Frontal cortex (tissue), 4 donors: ENCODE data around the gene MICALL1. TPM values are rescaled to one million over a fixed set of nuclear protein-coding genes. Genes with fewer than 3 reads are reported as not detected.
"Not testable (repeated sequence)": the region's sequence is repeated elsewhere in the genome, so short reads cannot be mapped to it uniquely, and the experiment has no call there.

Experiments
- DNase-seq, 2 donors: peaks; one replicate each; pipeline ENCODE4 v3.0.0; 2012; ENCODE audit warnings: low spot score in 2 of 2
- FAIRE-seq: peaks from 2 replicates; lab custom pipeline; 2012; peaks lifted over from hg19 to GRCh38; lab: Jason Lieb, UNC
- total RNA-seq: library from RNA; depleted of rRNA; stranded (reverse); fragments of >200 nt; gene quantifications from one replicate; pipeline ENCODE4 v1.2.3, GENCODE V29; 2014
- donor health status: control.
- donor health status: control.
- donor health status: control.

The MICALL1 gene
- total RNA-seq, 1 donor from 2014 or later, result 25.7 TPM

DNA sequence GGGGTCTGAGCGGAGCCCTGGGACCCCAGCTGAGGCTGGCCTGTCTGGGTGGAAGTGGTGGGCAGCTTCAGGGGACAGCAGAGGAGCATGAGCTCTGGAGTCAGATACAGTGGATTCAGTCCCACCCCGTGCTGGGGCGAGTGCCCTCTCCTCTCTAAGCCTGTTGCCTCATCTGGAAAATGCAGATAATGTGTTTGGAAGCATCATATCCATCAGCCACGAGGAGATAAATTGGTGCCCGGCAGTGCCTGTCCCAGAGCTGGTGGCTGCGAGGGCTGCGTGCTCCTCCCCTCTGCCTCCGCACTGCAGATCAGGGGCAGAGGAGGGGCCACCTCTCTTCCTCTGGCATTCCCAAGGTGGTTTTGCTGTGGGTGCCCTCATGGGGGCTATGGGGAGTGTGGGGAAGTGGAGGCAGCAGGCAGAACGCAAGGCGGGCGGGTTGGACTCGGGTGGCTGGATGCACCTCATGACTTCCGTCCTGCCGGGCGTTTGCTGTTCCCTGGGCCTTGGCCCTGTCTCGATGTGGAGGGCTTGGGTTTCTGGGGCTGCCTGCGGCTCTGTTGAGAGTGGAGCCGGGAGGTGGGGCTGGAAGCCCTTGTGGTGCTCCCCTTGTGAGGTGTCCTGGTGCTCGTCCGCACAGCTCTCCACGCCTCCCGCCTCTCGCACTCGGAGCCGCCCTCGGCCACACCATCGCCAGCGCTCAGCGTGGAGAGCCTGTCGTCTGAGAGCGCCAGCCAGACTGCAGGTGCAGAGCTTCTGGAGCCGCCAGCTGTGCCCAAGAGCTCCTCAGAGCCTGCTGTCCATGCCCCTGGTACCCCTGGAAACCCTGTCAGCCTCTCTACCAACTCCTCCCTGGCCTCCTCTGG lies 20.9 kb downstream of the MICALL1 start:
- no peak for DNase-seq
- FAIRE-seq, result no peak

DNA sequence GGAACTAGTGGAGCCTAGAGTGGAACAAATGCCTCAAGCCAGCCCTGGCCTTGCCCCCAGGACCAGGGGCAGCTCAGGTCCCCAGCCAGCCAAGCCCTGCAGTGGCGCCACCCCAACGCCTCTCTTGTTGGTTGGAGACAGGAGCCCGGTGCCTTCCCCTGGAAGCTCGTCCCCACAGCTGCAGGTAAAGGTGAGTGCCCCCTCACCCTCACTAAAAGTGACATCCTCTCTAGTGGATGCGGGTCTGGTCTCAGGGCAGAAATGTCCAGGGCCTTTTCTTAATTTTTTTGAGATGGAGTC lies 21.5 kb downstream of the MICALL1 start:
- DNase-seq (no peak), FAIRE-seq (no peak)

DNA sequence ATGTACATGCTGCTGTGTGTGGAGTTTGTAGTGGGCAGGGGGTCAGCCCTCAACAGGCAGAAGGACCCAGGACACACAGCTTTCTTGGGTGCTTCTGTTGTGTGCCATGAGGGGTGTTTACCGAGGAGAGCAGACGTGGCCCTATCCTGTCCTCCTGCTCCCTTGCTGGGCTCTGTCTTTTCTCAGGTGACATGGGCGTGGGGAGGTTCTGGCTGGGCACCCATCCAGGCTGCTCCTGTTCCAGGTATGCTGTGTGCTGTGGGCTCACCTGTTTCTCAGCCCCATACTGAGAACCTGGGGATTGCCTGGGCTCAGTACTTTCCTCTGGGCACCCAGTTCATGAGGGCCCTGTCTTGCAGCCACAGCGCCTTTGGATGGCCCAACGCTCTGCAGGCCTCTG lies 23.3 kb downstream of the MICALL1 start:
- DNase-seq (no peak), FAIRE-seq (no peak)

DNA sequence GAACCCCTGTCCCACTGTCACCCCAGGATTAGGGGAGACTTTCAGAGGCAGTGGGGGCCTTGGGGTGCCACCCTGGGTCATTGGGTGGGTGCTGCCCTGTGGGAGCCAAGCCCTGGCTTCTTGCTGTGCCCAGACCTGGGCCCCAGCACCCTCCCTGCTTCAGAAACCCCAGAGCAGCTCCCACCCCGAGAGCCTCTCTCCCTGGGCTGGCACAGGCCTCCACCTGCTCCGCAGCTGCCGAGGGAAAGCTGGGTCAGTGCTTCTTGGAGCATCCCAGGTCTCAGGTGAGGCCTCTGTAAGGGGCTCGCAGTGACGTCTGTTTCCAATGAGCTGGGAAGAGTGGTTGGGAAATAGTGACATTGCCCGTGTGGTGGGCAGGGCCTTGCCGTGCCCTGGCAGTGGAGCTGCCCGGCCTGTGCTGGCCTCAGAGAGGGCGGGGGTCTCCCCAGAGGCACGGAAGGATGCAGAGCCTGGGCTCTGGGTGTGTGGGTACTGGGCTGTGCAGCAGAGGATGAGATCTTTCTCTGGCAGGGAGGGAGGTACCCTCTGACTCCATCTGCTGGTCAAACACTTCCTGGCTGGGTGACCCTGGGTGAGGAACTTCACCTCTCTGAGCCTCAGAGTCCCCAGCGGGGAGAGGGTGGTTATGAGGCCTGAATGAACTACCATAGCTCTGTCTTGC lies 24.3 kb downstream of the MICALL1 start:
- DNase-seq (peak; percentile 67 to 70), FAIRE-seq (no peak)

DNA sequence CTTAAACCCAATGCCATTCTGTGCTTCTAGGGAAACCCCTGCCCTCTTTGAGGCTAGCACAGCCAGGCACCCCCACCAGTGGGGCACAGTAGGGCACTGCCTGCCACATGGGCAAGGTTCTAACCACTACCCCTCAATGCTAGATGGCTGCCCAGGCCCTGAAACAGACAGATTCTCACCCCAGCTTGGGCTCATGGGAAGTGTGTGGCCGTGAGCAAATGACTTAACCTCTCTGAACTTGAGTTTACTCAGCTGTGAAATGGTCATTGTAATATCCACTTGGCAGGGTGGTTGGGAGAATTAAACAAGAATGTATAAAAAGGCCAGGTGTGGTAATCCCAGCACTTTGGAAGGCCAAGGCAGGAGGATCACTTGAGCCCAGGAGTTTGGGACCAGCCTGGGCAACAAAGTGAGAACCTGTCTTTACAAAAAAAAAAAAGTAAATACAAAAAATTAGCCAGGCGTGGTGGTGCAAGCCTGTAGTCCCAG lies 24.9 kb downstream of the MICALL1 start:
- DNase-seq, result no peak
- no peak for FAIRE-seq

DNA sequence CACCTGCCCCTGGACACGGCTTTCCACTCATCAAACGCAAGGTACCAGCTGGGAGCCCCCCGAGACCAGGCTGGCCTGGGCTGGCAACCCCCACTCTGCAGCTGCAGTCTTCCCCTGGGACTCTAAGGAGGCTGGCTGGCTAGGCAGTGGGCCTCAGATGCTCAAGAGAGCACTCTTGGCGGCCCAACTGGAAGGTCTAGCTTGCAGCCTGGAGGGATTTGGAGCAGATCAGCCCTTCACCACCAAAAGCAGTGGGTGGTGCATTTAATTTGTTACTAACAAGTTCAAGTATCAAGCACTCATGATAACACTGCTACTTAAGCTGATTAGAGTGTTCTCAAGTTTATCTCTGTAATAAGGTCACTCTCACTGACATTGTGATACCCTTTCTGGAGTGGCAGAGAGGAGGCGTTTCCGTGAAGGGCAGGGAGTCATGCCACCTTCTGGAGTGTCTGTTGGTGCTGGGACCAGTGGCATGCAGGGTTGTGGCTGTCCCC lies 25.8 kb downstream of the MICALL1 start:
- no peak for DNase-seq
- no peak for FAIRE-seq

DNA sequence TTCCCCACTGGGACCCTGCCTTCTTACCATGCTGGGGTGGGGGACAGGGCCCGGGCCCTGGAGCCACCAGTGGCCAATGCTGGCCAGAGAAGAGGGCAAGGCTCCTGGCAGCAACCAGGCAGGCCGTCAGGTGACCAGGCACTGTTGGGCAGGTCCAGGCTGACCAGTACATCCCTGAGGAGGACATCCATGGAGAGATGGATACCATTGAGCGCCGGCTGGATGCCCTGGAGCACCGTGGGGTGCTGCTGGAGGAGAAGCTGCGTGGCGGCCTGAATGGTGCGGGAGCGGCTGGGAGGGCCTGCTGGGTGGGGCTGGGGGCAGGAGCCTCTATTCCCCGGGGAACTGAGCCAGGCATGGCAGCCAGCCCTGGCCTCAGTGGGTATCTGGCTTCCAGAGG lies 26.3 kb downstream of the MICALL1 start:
- DNase-seq (no peak), FAIRE-seq (no peak)

DNA sequence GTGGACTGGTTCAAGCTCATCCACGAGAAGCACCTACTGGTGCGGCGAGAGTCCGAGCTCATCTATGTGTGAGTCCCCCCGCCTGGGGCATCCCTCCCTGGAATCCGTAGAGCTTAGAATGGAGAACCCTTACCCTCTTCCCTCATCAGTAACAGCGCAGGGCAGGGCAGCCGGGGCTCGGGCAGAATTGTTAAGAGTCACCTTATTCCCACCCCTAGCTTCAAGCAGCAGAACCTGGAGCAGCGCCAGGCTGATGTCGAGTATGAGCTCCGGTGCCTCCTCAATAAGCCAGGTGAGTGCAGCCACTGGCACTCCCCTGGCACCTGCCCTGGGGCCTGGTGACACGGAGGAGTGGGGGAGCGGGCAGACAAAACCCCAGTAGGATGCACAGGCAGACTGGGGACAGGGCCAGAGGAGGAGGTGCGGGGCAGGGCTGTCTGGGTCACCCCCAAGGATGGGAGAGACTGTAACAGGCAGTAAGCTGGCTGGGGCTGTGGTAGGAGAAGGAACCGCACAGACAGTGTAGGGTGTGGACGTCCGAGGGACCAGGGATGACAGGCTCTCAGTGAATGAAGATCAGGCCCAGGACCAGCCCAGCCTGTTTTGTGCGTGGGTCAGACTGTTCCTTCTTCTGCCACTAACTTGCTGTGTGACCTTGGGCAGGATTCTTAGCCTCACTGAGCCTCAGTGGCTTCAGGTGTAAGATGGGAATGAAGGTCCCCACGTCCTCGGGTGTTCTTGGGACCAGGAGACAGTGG lies 26.9 kb downstream of the MICALL1 start:
- DNase-seq (no peak), FAIRE-seq (no peak)

DNA sequence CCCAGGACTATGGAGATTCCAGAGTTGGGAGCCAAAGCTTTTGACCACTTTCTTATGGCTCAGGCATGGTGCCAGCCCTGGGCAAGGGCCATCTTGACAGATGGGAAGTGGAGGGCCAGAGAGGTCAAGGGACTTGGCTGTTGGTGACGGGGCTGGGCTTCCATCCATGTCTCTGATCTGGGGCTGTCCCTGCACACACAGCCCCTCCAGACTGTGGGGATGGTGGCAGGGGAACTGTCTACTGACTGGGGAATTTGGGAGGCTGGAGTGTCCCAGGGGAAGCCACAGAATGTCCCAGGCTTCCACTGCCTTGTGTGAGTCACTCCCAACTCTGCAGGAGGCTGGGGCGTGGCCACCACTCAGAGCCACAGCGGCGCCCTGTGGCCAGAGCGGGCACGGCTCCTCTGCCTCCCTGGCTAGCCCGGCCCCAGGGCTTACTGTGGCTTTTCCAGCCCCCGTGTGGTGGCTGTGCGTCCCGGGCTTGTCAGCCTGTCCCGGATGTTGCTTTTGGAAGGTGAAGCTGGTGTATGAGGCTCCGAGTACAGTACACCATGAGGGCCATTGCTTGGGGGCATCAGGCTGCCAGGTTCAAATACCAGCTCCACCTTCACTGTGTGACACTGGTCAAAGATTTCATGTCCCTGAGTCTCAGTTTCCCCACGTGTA lies 27.7 kb downstream of the MICALL1 start:
- DNase-seq, result peak; percentile 75 to 95
- FAIRE-seq, result no peak

DNA sequence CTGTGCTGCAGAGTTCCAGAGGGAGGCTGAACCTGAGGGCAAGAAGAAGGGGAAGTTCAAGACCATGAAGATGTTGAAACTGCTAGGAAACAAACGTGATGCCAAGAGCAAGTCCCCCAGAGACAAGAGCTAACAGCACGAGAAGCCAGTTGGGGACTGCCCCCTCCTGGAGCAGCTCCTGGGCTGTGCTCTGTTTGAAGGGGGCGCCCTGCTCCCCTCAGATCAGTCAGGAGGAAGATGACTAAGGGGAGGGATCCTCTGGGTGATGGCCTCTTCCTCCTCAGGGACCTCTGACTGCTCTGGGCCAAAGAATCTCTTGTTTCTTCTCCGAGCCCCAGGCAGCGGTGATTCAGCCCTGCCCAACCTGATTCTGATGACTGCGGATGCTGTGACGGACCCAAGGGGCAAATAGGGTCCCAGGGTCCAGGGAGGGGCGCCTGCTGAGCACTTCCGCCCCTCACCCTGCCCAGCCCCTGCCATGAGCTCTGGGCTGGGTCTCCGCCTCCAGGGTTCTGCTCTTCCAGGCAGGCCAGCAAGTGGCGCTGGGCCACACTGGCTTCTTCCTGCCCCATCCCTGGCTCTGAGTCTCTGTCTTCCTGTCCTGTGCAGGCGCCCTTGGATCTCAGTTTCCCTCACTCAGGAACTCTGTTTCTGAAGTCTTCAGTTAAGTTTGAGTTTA lies 34.7 kb downstream of the MICALL1 start:
- DNase-seq, result no peak
- no peak for FAIRE-seq

DNA sequence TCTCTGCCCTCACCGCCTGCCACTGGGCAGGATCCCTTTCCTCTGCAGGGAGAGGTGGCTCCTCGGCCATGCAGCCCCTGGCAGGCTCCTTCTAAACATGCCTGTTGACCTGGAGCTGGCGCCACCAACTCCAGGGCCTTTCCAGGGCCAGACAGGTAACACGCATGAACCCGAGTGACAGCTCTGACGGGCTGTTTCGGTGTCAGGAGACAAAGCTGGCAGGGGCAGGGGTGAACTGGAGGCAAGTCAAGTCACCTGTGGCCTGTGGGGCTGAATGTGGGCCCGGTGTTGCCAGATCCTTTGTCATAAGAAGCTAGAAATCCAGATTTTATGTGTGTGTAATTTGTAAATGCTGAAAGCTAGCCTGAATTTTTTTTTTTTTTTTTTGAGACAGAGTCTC lies 36.0 kb downstream of the MICALL1 start:
- DNase-seq, result no peak
- no peak for FAIRE-seq

DNA sequence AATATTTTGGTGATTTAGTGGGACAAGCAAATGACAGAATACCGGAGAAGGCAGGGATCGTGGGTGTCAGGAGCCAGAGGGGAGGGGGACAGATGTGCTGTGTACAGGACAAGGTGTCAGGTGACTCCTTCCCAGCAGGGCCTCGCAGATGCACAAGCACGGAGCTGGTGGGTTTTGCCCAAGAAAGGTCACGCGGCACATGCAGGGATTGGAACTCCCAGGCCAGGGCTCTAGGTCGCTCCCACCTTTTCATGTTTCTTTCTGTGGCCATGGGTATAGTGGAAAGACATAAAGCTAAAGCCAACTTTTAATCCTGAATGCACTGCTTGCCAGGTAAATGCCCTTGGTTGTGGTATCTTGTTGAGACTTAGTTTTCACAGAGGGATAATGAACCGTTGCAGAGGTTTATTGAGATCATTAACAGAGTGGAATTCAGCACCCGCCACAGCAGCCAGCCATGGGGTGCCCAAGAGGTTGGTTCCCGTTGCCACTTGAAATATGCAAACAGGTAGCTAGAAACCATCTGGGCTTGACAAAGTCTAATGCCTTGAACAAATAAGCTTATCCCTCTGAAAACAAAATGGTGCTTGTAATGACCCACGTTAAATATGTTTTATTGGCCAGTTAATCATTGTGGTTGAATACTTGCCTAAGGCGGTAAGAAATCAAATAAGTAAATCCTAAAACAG lies 37.2 kb downstream of the MICALL1 start:
- FAIRE-seq, result no peak
- no peak for DNase-seq

DNA sequence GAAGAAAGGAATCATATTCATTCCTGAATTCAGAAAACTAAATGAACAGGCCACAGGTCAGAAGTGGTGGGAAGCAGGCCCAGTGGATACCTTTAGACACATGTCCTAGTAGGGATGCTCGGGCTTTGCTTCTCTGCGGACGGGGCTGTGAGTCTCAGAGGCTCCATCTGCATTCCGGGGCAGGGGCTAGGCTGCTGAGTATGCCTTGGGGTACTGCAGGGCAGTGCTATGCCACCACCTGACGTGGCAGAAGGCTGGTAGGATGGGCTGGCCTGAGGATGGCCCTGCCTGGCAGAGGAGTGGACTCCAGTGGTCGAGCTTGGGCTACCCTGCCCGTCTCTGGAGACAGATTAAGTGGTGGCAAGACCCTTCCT lies 37.7 kb downstream of the MICALL1 start:
- FAIRE-seq (no peak), DNase-seq (no peak)

DNA sequence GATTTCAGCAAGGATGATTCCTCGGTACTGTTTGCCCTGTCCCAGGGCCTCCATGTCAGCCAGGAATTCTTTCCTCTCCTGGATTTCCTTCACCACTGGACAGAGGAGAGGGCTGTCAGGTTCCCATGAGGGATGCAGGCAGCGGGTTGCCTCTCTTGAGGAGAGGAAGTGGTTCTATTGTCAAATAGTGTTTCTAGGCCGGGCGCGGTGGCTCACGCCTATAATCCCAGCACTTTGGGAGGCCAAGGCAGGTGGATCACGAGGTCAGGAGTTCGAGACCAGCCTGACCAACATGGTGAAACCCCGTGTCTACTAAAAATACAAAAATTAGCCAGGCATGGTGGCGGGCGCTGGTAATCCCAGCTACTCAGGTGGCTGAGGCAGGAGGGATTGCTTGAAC lies 38.3 kb downstream of the MICALL1 start:
- DNase-seq, FAIRE-seq: not testable (repeated sequence)

DNA sequence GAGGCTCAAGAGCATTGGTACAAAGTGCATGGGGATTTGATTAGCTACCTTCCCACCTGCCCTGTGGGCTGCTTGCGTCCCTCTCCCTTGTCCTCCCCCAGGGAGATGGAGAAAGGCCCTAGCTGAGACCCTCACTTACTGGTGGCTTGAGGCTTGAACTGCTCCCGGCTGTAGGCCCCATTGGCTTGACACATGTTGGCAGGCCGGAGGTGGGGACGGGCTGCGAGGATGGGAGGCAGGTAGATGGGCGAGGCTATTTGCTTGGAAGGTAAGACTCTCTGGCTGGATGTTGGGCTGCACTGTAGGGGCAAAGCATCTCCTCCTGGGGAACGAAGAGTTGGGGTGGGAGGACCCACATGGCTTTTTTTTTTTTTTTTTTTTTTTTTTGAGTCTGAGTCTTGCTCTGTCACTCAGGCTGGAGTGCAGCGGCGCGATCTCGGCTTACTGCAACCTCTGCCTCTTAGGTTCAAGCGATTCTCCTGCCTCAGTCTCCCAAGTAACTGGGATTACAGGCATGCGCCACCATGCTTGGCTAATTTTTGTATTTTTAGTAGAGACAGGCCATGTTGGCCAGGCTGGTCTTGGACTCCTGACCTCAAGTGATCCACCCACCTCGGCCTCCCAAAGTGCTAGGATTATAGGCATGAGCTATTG lies 41.2 kb downstream of the MICALL1 start:
- DNase-seq, FAIRE-seq: not testable (repeated sequence)

DNA sequence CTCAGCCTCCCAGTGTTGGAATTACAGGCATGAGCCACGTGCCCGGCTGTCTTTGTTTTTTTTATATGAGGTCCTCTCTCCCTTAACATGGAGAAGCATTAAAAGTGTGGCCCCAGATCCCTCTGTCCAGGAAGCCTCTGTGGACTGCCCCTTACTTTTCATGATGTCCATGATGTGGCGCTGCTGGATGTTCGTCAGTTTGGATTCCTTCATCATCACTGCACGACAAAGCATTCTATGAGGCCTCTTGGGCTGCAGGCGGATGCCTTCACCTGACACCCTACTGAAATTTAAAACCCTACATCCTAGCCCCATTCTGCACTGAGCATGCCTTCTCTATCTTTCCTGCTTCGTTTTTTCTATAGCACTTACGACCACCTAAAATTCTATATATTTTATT lies 45.2 kb downstream of the MICALL1 start:
- DNase-seq (no peak), FAIRE-seq (no peak)

DNA sequence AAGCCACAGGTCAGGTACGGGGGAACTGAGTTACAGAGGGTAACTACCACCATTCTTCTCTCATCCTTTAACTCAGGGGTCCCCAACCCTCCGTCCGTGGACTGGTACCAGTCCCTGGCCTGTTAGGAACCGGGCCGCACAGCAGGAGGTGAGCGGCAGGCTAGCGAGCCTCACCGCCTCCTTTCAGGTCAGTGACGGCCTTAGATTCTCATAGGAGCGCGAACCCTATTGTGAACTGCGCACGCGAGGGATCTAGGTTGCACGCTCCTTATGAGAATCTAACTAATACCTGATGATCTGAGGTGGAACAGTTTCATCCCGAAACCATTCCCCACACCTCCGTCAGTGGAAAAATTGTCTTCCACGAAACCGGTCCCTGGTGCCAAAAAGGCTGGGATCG lies 46.5 kb downstream of the MICALL1 start:
- FAIRE-seq, DNase-seq: not testable (repeated sequence)

DNA sequence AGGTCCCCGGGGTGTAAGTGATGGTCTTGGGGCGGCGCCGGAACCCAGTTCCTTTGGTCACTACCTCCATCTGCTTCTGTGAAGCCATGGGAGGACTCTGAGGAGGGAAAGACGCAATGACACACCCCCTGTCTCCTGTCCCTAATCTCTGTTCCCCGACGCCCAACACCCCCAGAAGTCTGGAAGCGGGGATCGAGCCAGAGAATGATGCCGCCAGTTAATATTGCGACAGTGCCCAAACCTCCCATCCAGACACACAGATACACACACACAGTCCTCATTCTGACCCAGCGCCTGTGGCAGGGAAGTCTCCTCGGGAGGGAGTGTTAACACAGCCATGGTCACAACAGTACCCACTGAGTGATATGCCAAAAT lies 47.0 kb downstream of the MICALL1 start:
- FAIRE-seq, result no peak
- no peak for DNase-seq
